CD14-positive monocyte (primary cell): ENCODE results near the gene TBX22. TPM values are rescaled to one million over a fixed set of nuclear protein-coding genes. Genes with fewer than 3 reads are reported as not detected.

ENCODE experiments used
- DNase-seq, 3 donors: peaks; one replicate each; pipeline ENCODE4 v3.0.0-alpha.2; 2011 to 2022
- H2AFZ ChIP-seq: 2 replicates; pipeline ENCODE4 v1.6.0; 2012; ENCODE audit warnings: mild to moderate bottlenecking, low read depth, low read length, inconsistent platforms; ENCODE audit not compliant: insufficient read depth, poor library complexity, severe bottlenecking
- H3K27ac ChIP-seq, 2 donors: 1 replicate in 1 of 2; 2 replicates in 1 of 2; pipeline ENCODE4 v1.5.1; 2012 to 2013; ENCODE audit warnings: low read length in 2 of 2, control low read depth in 1 of 2, inconsistent platforms in 1 of 2, low read depth in 1 of 2, mild to moderate bottlenecking in 1 of 2
- H3K27me3 ChIP-seq, 2 donors: one replicate each; pipeline versions ENCODE4 v1.6.0 to v1.6.1; 2011 to 2013; ENCODE audit warnings: low read length in 2 of 2; ENCODE audit not compliant: control insufficient read depth in 2 of 2, insufficient read depth in 2 of 2
- H3K36me3 ChIP-seq, 2 donors: replicated peaks in 1 of 2; 1 replicate in 1 of 2; 2 replicates in 1 of 2; pipeline versions ENCODE4 v1.5.1 to v1.6.1; 2012 to 2013; ENCODE audit warnings: low read length in 2 of 2, control low read depth in 1 of 2, inconsistent platforms in 1 of 2, mild to moderate bottlenecking in 1 of 2; ENCODE audit not compliant: insufficient read depth in 2 of 2, control insufficient read depth in 1 of 2
- H3K4me1 ChIP-seq, 2 donors: 1 replicate in 1 of 2; 2 replicates in 1 of 2; pipeline versions ENCODE4 v1.5.1 to v1.6.1; 2012 to 2013; ENCODE audit warnings: low read length in 2 of 2, control low read depth in 1 of 2, inconsistent platforms in 1 of 2, mild to moderate bottlenecking in 1 of 2, moderate library complexity in 1 of 2; ENCODE audit not compliant: insufficient read depth in 2 of 2, control insufficient read depth in 1 of 2
- H3K4me2 ChIP-seq: replicated peaks from 2 replicates; pipeline ENCODE3; 2012; ENCODE audit warnings: low read length, moderate library complexity, mild to moderate bottlenecking; ENCODE audit not compliant: poor library complexity, severe bottlenecking; ENCODE audit errors: extremely low read depth
- H3K4me3 ChIP-seq, 3 experiments: fragments of 200-600 bp in 1 of 3; sonication (generic) in 1 of 3; replicated peaks in 1 of 3; 1 replicate in 2 of 3; 2 replicates in 1 of 3; pipeline ENCODE4 v1.5.1; 2011 to 2013; ENCODE audit warnings: low read length in 3 of 3, mild to moderate bottlenecking in 3 of 3, control low read depth in 2 of 3, low read depth in 2 of 3, inconsistent platforms in 1 of 3, moderate library complexity in 1 of 3
- H3K79me2 ChIP-seq: 2 replicates; pipeline ENCODE4 v1.6.0; 2012; ENCODE audit warnings: mild to moderate bottlenecking, control low read depth, inconsistent platforms, low read length, moderate library complexity; ENCODE audit not compliant: insufficient read depth
- H3K9ac ChIP-seq: 2 replicates; pipeline ENCODE4 v1.6.0; 2017; ENCODE audit warnings: low read length, mild to moderate bottlenecking; ENCODE audit not compliant: insufficient read depth, poor library complexity, severe bottlenecking
- H3K9me3 ChIP-seq, 2 donors: replicated peaks in 1 of 2; 1 replicate in 1 of 2; 2 replicates in 1 of 2; pipeline versions ENCODE4 v1.5.1 to v1.6.1; 2012 to 2013; ENCODE audit warnings: low read length in 2 of 2, control low read depth in 1 of 2; ENCODE audit not compliant: control insufficient read depth in 1 of 2, insufficient read depth in 1 of 2
- H4K20me1 ChIP-seq: 2 replicates; pipeline ENCODE4 v1.6.0; 2012; ENCODE audit warnings: mild to moderate bottlenecking, low read length, control low read depth, moderate library complexity; ENCODE audit not compliant: insufficient read depth
- H3K27ac Mint-ChIP-seq, 7 donors: one replicate each; pipeline ENCODE4 v1.8.0; 2020; ENCODE audit warnings: mild to moderate bottlenecking in 7 of 7, mixed read lengths in 7 of 7, moderate library complexity in 6 of 7, inconsistent platforms in 2 of 7
- H3K27me3 Mint-ChIP-seq, 3 donors: one replicate each; pipeline ENCODE4 v1.8.0; 2021 to 2022; ENCODE audit warnings: low read depth in 3 of 3, mild to moderate bottlenecking in 3 of 3, mixed read lengths in 3 of 3, moderate library complexity in 3 of 3, inconsistent platforms in 1 of 3
- H3K36me3 Mint-ChIP-seq, 2 donors: one replicate each; pipeline ENCODE4 v1.8.0; 2020; ENCODE audit warnings: mixed read lengths in 2 of 2, inconsistent platforms in 1 of 2, mild to moderate bottlenecking in 1 of 2
- H3K4me1 Mint-ChIP-seq: one replicate; pipeline ENCODE4 v1.8.0; 2020; ENCODE audit warnings: mild to moderate bottlenecking, mixed read lengths
- H3K4me3 Mint-ChIP-seq, 2 donors: one replicate each; pipeline ENCODE4 v1.8.0; 2020; ENCODE audit warnings: mild to moderate bottlenecking in 2 of 2, mixed read lengths in 2 of 2, moderate library complexity in 1 of 2
- H3K9me3 Mint-ChIP-seq, 7 donors: one replicate each; pipeline ENCODE4 v1.8.0; 2020 to 2022; ENCODE audit warnings: mixed read lengths in 7 of 7, mild to moderate bottlenecking in 6 of 7, moderate library complexity in 6 of 7, inconsistent platforms in 2 of 7
- CTCF ChIP-seq: fragments of 200-600 bp; IDR thresholded peaks from one replicate; pipeline ENCODE4 v1.8.0; 2022; ENCODE audit warnings: antibody characterized with exemption, mild to moderate bottlenecking
- WGBS: methylation state at CpG from one replicate; pipeline ENCODE4 v1.1.5; 2013; ENCODE audit warnings: missing lambda C conversion rate; ENCODE audit not compliant: insufficient coverage; 5-methylcytosine and 5-hydroxymethylcytosine counted together
- intact Hi-C, 2 donors: fragments of 100-400 bp; cut with micrococcal nuclease; formaldehyde crosslinking; loops; one replicate each; pipeline versions ENCODE4 v1.15.0 to v1.15.1; 2023
- polyA minus RNA-seq: library from RNA; depleted of rRNA, polyadenylated mRNA; stranded (reverse); fragments of >200 nt; gene quantifications from 2 replicates; pipeline ENCODE4 v1.2.3, GENCODE V29; 2012
- polyA plus RNA-seq, 3 donors: library from polyadenylated mRNA; depleted of rRNA in 1 of 3; unstranded in 2 of 3; stranded (reverse) in 1 of 3; fragments of 300-500 nt in 2 of 3; fragments of >200 nt in 1 of 3; fragmentation: Illumina TruSeq in 2 of 3; gene quantifications; 1 replicate in 2 of 3; 2 replicates in 1 of 3; pipeline ENCODE4 v1.2.3, GENCODE V29; 2012 to 2021
- total RNA-seq, 12 experiments: library from RNA in 1 of 12; stranded (reverse) in 1 of 12; fragments of 120-200 nt in 1 of 12; gene quantifications; one replicate each; pipeline ENCODE4 v1.2.4 and lab custom pipeline; 2013 to 2026; ENCODE audit warnings: mixed read lengths in 6 of 12, inconsistent platforms in 1 of 12

The TBX22 gene
- total RNA-seq (2013), result not detected
- polyA plus RNA-seq (not detected), polyA minus RNA-seq (not detected in 2 replicates), total RNA-seq (lab: John Stamatoyannopoulos, UW) (0 to 1.2 (median 0) reads per million in 11 experiments)

- H3K4me1 Mint-ChIP-seq, result no peaks in the 10 kb centered on the region
Measured at GRCh38 chrX:80014141-80014940, at the start of gene TBX22. TSS of gene TBX22 (plus strand) at chrX:80014753. CDS start at chrX:80022270, 7,517 bp downstream.

GRCh38 chrX:79975605-79976004, 38.9 kb upstream of the TBX22 start:
- no peak overlapping the region for H3K4me3 ChIP-seq
- peaks cover 3 to 16% of the 10 kb centered on the region in 2 donors for H3K9me3 ChIP-seq
- H3K4me1 Mint-ChIP-seq, result no peaks in the 10 kb centered on the region
- H3K36me3 ChIP-seq, result no peaks in the 10 kb centered on the region
- no peak overlapping the region for H3K4me2 ChIP-seq
- intact Hi-C loops, result no loop called here
- H3K36me3 Mint-ChIP-seq, result no peaks in the 10 kb centered on the region
- peaks cover 0 to 10% (median 7%) of the 10 kb centered on the region in 7 donors for H3K9me3 Mint-ChIP-seq
- no peak overlapping the region for H3K27ac ChIP-seq
- no peaks in the 10 kb centered on the region for H3K27me3 ChIP-seq
- no peak overlapping the region for H2AFZ ChIP-seq
- H4K20me1 ChIP-seq, result no peaks in the 10 kb centered on the region
- no peak overlapping the region for H3K4me3 Mint-ChIP-seq
- DNase-seq, result no peak
- no peaks in the 10 kb centered on the region for H3K4me1 ChIP-seq
- peaks cover 0 to 2% (median 1%) of the 10 kb centered on the region in 3 donors for H3K27me3 Mint-ChIP-seq
- no peaks in the 10 kb centered on the region for H3K79me2 ChIP-seq
- no peak overlapping the region for H3K9ac ChIP-seq
- no peak overlapping the region for H3K27ac Mint-ChIP-seq
- TF ChIP-seq CTCF, result no peak

More at GRCh38 chrX:80014141-80014940, at the start of gene TBX22:
- Mint-ChIP-seq H3K9me3 (peaks cover 0 to 9% (median 2%) of the 10 kb centered on the region in 7 donors), H3K27me3 (peaks cover 0 to 18% (median 1%) of the 10 kb centered on the region in 3 donors), H3K4me3 (no peak within 1 kb of the TSS), H3K36me3 (no peaks in the 10 kb centered on the region), H3K27ac (no peak within 1 kb of the TSS)
- TF ChIP-seq CTCF, result no peak
- Histone ChIP-seq H3K36me3 (no peaks in the 10 kb centered on the region), H3K4me2 (no peak within 1 kb of the TSS), H3K4me3 (no peak within 1 kb of the TSS), H3K9me3 (peaks cover 0 to 14% of the 10 kb centered on the region in 2 donors), H3K27ac (no peak within 1 kb of the TSS), H3K79me2 (no peaks in the 10 kb centered on the region), H3K27me3 (peaks cover 0 to 2% of the 10 kb centered on the region in 2 donors), H3K4me1 (no peaks in the 10 kb centered on the region), H3K9ac (no peak within 1 kb of the TSS), H4K20me1 (no peaks in the 10 kb centered on the region), H2AFZ (no peak within 1 kb of the TSS)
- no peak for DNase-seq
- intact Hi-C loops, result no loop called here
- WGBS, result 69% methylated on average over 2 of the region's 5 CpGs
